Gastrocnemius medialis (tissue), 4 donors: ENCODE results near the gene CPB1. TPM values are rescaled to one million over a fixed set of nuclear protein-coding genes. Genes with fewer than 3 reads are reported as not detected.

ENCODE experiments used
- ATAC-seq, 2 donors: fragments of 150-250 bp; one replicate each; pipeline ENCODE4 v1.9.1; 2016
- DNase-seq, 2 donors: peaks; one replicate each; pipeline ENCODE4 v3.0.0-alpha.2; 2019
- H3K27ac ChIP-seq, 4 donors: fragments of 200-600 bp; sonication (generic); 1 replicate in 1 of 4; 2 replicates in 3 of 4; pipeline ENCODE4 v1.5.1; 2016 to 2018; ENCODE audit warnings: mild to moderate bottlenecking in 2 of 4, moderate library complexity in 1 of 4
- H3K27me3 ChIP-seq, 3 donors: fragments of 200-600 bp; sonication (generic) in 2 of 3; 1 replicate in 1 of 3; 2 replicates in 2 of 3; pipeline versions ENCODE4 v1.5.1 to v1.6.0; 2016 to 2019; ENCODE audit warnings: mild to moderate bottlenecking in 1 of 3, moderate library complexity in 1 of 3
- H3K36me3 ChIP-seq, 2 donors: fragments of 200-600 bp; sonication (generic) in 1 of 2; one replicate each; pipeline ENCODE4 v1.5.1; 2017 to 2018
- H3K4me1 ChIP-seq, 2 donors: fragments of 200-600 bp; sonication (generic) in 1 of 2; one replicate each; pipeline ENCODE4 v1.5.1; 2016 to 2017; ENCODE audit warnings: mild to moderate bottlenecking in 2 of 2
- H3K4me3 ChIP-seq, 4 donors: fragments of 200-600 bp; sonication (generic) in 3 of 4; 1 replicate in 1 of 4; 2 replicates in 3 of 4; pipeline ENCODE4 v1.5.1; 2016 to 2019; ENCODE audit warnings: mild to moderate bottlenecking in 2 of 4
- H3K9me3 ChIP-seq, 3 donors: fragments of 200-600 bp; sonication (generic) in 2 of 3; 1 replicate in 1 of 3; 2 replicates in 2 of 3; pipeline ENCODE4 v1.5.1; 2016 to 2019
- POLR2A ChIP-seq, 2 donors: fragments of 450-650 bp; IDR thresholded peaks; one replicate each; pipeline ENCODE4 v1.6.1; 2017; ENCODE audit warnings: antibody characterized with exemption in 2 of 2, mild to moderate bottlenecking in 2 of 2, moderate library complexity in 2 of 2
- in situ Hi-C, 4 donors: fragments of 200-750 bp; cut with MboI; loops; one replicate each; pipeline versions ENCODE4 v1.15.0 to v1.8.0; 2017; ENCODE audit warnings: low sequenced_read_pairs in 4 of 4
- intact Hi-C: fragments of 100-400 bp; cut with DNase I; formaldehyde crosslinking; loops from one replicate; pipeline ENCODE4 v1.15.1; 2023; ENCODE audit warnings: low total_unique reads
- total RNA-seq, 4 donors: library from RNA; depleted of rRNA; stranded (reverse); fragments of >200 nt; gene quantifications; one replicate each; pipeline versions ENCODE4 v1.1.0 to v1.2.3, GENCODE V29; 2016
- TF ChIP-seq, protein P1 (sequence below), 5 experiments: fragments of 450-650 bp in 3 of 5; fragments of 200-600 bp in 2 of 5; sonication (generic) in 2 of 5; IDR thresholded peaks in 4 of 5; conservative IDR thresholded peaks in 1 of 5; 1 replicate in 4 of 5; 2 replicates in 1 of 5; pipeline ENCODE4 v1.5.1; 2016 to 2019; ENCODE audit warnings: antibody characterized with exemption in 5 of 5, mild to moderate bottlenecking in 3 of 5, moderate library complexity in 3 of 5

The CPB1 gene
- total RNA-seq, 4 donors from 2014 or later, result 0.76 TPM; not detected in 3

- TF ChIP-seq, protein P1, sequence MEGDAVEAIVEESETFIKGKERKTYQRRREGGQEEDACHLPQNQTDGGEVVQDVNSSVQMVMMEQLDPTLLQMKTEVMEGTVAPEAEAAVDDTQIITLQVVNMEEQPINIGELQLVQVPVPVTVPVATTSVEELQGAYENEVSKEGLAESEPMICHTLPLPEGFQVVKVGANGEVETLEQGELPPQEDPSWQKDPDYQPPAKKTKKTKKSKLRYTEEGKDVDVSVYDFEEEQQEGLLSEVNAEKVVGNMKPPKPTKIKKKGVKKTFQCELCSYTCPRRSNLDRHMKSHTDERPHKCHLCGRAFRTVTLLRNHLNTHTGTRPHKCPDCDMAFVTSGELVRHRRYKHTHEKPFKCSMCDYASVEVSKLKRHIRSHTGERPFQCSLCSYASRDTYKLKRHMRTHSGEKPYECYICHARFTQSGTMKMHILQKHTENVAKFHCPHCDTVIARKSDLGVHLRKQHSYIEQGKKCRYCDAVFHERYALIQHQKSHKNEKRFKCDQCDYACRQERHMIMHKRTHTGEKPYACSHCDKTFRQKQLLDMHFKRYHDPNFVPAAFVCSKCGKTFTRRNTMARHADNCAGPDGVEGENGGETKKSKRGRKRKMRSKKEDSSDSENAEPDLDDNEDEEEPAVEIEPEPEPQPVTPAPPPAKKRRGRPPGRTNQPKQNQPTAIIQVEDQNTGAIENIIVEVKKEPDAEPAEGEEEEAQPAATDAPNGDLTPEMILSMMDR (IDR thresholded peaks at IDR 0.05 in 4 of 5, conservative IDR thresholded peaks at IDR 0.05 in 1 of 5), result no peak
- no peak for TF ChIP-seq POLR2A (IDR thresholded peaks at IDR 0.05)
Observed at GRCh38 chr3:148903022-148903442, 75.4 kb downstream of the CPB1 start.

DNA sequence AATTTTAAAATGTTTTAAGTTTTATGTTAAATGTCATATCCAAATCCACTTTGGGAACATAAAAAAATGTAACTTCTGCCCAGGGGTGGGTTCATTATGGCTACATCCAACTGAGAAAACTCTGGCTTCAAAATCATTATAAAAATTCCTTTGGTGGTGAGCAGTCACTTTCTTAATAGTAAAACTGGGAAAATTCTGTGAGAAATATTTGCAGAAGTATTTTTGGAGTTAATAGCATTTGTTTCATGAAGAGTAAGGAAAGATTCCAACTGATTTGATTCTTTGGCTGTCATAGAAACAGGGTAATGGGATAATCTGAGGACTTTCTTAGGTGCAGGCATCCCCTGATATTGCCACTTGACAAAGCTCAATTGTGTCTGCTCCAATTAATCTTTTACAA is 76.3 kb downstream of the CPB1 start:
- DNase-seq, result no peak
- ATAC-seq, result no peak
- H3K27ac ChIP-seq, result no peak overlapping the region
- intact Hi-C loops (no loop called here), in situ Hi-C loops (no loop called here)
- TF ChIP-seq POLR2A (IDR thresholded peaks at IDR 0.05), result no peak
- TF ChIP-seq, protein P1 (IDR thresholded peaks at IDR 0.05 in 4 of 5, conservative IDR thresholded peaks at IDR 0.05 in 1 of 5), result no peak
- H3K4me3 ChIP-seq, result no peak overlapping the region
- H3K27me3 ChIP-seq, result no peaks in the 10 kb centered on the region
- no peaks in the 10 kb centered on the region for H3K4me1 ChIP-seq
- H3K9me3 ChIP-seq, result no peaks in the 10 kb centered on the region
- H3K36me3 ChIP-seq, result no peaks in the 10 kb centered on the region

More at GRCh38 chr3:148903022-148903442, 75.4 kb downstream of the CPB1 start:
- H3K36me3 ChIP-seq, result no peaks in the 10 kb centered on the region
- no peak overlapping the region for H3K4me3 ChIP-seq
- intact Hi-C loops (no loop called here), in situ Hi-C loops (no loop called here)
- no peaks in the 10 kb centered on the region for H3K4me1 ChIP-seq
- ATAC-seq, result no peak
- no peaks in the 10 kb centered on the region for H3K27me3 ChIP-seq
- no peaks in the 10 kb centered on the region for H3K9me3 ChIP-seq
- DNase-seq, result no peak
- no peak overlapping the region for H3K27ac ChIP-seq

DNA sequence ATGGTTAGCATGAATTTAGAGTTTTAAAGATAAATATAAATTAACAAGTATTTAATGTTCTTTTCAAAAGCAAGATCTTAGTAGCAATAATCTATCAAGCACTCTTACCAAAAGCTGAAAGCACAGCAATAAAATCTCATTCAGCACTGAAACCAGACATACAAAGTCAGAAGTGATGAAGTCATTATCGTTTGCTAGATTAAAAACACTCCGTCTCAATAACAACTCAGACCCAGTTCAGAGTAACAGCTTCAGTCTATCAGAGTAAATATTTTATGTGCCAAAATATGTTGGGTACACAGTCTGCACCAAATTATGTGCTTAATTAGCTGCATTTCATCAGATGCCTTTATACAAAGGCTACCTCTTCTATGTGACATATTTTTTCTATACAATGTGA is 79.1 kb downstream of the CPB1 start:
- in situ Hi-C loops, result no loop called here
- ATAC-seq, result no peak
- no peaks in the 10 kb centered on the region for H3K4me1 ChIP-seq

More for the DNA sequence above, 79.1 kb downstream of the CPB1 start:
- TF ChIP-seq POLR2A (IDR thresholded peaks at IDR 0.05), result no peak
- TF ChIP-seq, protein P1 (IDR thresholded peaks at IDR 0.05 in 4 of 5, conservative IDR thresholded peaks at IDR 0.05 in 1 of 5), result no peak
- Histone ChIP-seq H3K36me3 (no peaks in the 10 kb centered on the region), H3K9me3 (no peaks in the 10 kb centered on the region), H3K27ac (no peak overlapping the region), H3K4me3 (no peak overlapping the region), H3K27me3 (no peaks in the 10 kb centered on the region)
- no peak for DNase-seq
- intact Hi-C loops, result no loop called here

Other genes starting within 250 kb of the CPB1 start
- gene AGTR1, start 129.9 kb upstream of the CPB1 start, total RNA-seq, result 10 to 100 TPM; 12.7 to 32.1 (median 14.5) TPM
- gene CPA3, start 37.5 kb downstream of the CPB1 start, total RNA-seq, result 1 to 10 TPM in 2 of 4 donors, under 1 TPM in 1, not detected in 1; 1.00 to 4.7 (median 1.8) TPM
- 100 to 1,000 TPM; 298 to 526 (median 331) TPM for gene GYG1, start 163.7 kb downstream of the CPB1 start, total RNA-seq